Neuronal stem cell (in vitro differentiated cells): ENCODE measurements around the gene PGP.
"Not testable (repeated sequence)": the region's sequence is repeated elsewhere in the genome, so short reads cannot be mapped to it uniquely, and the experiment has no call there.

ENCODE experiments used
- DNase-seq: peaks from one replicate; pipeline ENCODE4 v3.0.0-alpha.2; 2013; ENCODE audit warnings: low spot score
- H2AFZ ChIP-seq: one replicate; pipeline ENCODE4 v1.6.1; 2013; ENCODE audit warnings: mild to moderate bottlenecking, low read length, inconsistent platforms
- H2AK5ac ChIP-seq: 2 replicates; pipeline ENCODE4 v1.6.1; 2013; ENCODE audit warnings: low read depth, mild to moderate bottlenecking, inconsistent platforms, low read length, moderate library complexity, mixed read lengths
- H2BK120ac ChIP-seq: 2 replicates; pipeline ENCODE4 v1.6.1; 2013; ENCODE audit warnings: low read depth, mild to moderate bottlenecking, inconsistent platforms, low read length, moderate library complexity, mixed read lengths
- H2BK12ac ChIP-seq: one replicate; pipeline ENCODE4 v1.6.1; 2013; ENCODE audit warnings: low read length, inconsistent platforms
- H2BK15ac ChIP-seq: 2 replicates; pipeline ENCODE4 v1.6.1; 2013; ENCODE audit warnings: mild to moderate bottlenecking, low read length, inconsistent platforms, mixed read lengths
- H2BK5ac ChIP-seq: one replicate; pipeline ENCODE4 v1.6.1; 2013; ENCODE audit warnings: inconsistent platforms, mild to moderate bottlenecking, low read length, moderate library complexity
- H3K14ac ChIP-seq: one replicate; pipeline ENCODE4 v1.6.1; 2013; ENCODE audit warnings: low read length, inconsistent platforms
- H3K18ac ChIP-seq: 2 replicates; pipeline ENCODE4 v1.6.1; 2013; ENCODE audit warnings: low read length, inconsistent platforms
- H3K23ac ChIP-seq: 2 replicates; pipeline ENCODE4 v1.6.1; 2013; ENCODE audit warnings: low read depth, mild to moderate bottlenecking, mixed read lengths, low read length, inconsistent platforms; ENCODE audit not compliant: poor library complexity
- H3K27ac ChIP-seq: replicated peaks from 3 replicates; pipeline ENCODE4 v1.5.1; 2013; ENCODE audit warnings: low read length, inconsistent platforms
- H3K27me3 ChIP-seq, 3 experiments: 2 replicates each; pipeline ENCODE4 v1.6.1; 2013; ENCODE audit warnings: low read length in 3 of 3, mild to moderate bottlenecking in 2 of 3, inconsistent platforms in 1 of 3, low read depth in 1 of 3, mixed read lengths in 1 of 3, moderate library complexity in 1 of 3; ENCODE audit not compliant: control insufficient read depth in 3 of 3, insufficient read depth in 3 of 3
- H3K36me3 ChIP-seq, 2 donors: replicated peaks in 1 of 2; 2 replicates each; pipeline ENCODE4 v1.6.1; 2013; ENCODE audit warnings: low read length in 2 of 2; ENCODE audit not compliant: control insufficient read depth in 2 of 2, insufficient read depth in 2 of 2
- H3K4ac ChIP-seq: 2 replicates; pipeline ENCODE4 v1.6.1; 2013; ENCODE audit warnings: inconsistent platforms, mild to moderate bottlenecking, low read length, moderate library complexity
- H3K4me1 ChIP-seq, 2 donors: 1 replicate in 1 of 2; 2 replicates in 1 of 2; pipeline ENCODE4 v1.6.1; 2013; ENCODE audit warnings: low read length in 2 of 2, low read depth in 1 of 2; ENCODE audit not compliant: control insufficient read depth in 2 of 2, insufficient read depth in 1 of 2
- H3K4me2 ChIP-seq: one replicate; pipeline ENCODE4 v1.6.1; 2013; ENCODE audit warnings: mild to moderate bottlenecking, low read length, inconsistent platforms; ENCODE audit not compliant: insufficient read depth, poor library complexity, severe bottlenecking
- H3K4me3 ChIP-seq, 2 donors: 2 replicates each; pipeline ENCODE4 v1.5.1; 2013; ENCODE audit warnings: low read length in 2 of 2, mild to moderate bottlenecking in 2 of 2, inconsistent platforms in 1 of 2, moderate library complexity in 1 of 2
- H3K79me1 ChIP-seq: one replicate; pipeline ENCODE4 v1.6.1; 2013; ENCODE audit warnings: low read depth, mild to moderate bottlenecking, inconsistent platforms, low read length, moderate library complexity
- H3K9ac ChIP-seq: one replicate; pipeline ENCODE4 v1.6.1; 2013; ENCODE audit warnings: mild to moderate bottlenecking, low read depth, low read length, inconsistent platforms; ENCODE audit not compliant: poor library complexity
- H3K9me3 ChIP-seq, 2 donors: replicated peaks in 1 of 2; 2 replicates each; pipeline versions ENCODE3 to v1.6.1; 2013; ENCODE audit warnings: low read length in 2 of 2, mild to moderate bottlenecking in 2 of 2, inconsistent platforms in 1 of 2, low read depth in 1 of 2, mixed read lengths in 1 of 2, moderate library complexity in 1 of 2; ENCODE audit not compliant: control insufficient read depth in 2 of 2, insufficient read depth in 1 of 2
- H4K8ac ChIP-seq: one replicate; pipeline ENCODE4 v1.6.1; 2013; ENCODE audit warnings: low read depth, mild to moderate bottlenecking, inconsistent platforms, low read length, moderate library complexity
- H4K91ac ChIP-seq: one replicate; pipeline ENCODE4 v1.6.1; 2013; ENCODE audit warnings: low read length, low read depth, mild to moderate bottlenecking, inconsistent platforms; ENCODE audit not compliant: poor library complexity
- WGBS, 2 donors: extraction: QIAGEN DNeasy Blood & Tissue Kit; methylation state at CpG; one replicate each; pipeline ENCODE4 v1.1.7; 2013; ENCODE audit warnings: missing lambda C conversion rate in 2 of 2, mixed read lengths in 1 of 2; ENCODE audit not compliant: insufficient read length in 2 of 2, insufficient replicate concordance in 1 of 2; ENCODE audit errors: extremely low coverage in 2 of 2; 5-methylcytosine and 5-hydroxymethylcytosine counted together

The PGP gene

DNA sequence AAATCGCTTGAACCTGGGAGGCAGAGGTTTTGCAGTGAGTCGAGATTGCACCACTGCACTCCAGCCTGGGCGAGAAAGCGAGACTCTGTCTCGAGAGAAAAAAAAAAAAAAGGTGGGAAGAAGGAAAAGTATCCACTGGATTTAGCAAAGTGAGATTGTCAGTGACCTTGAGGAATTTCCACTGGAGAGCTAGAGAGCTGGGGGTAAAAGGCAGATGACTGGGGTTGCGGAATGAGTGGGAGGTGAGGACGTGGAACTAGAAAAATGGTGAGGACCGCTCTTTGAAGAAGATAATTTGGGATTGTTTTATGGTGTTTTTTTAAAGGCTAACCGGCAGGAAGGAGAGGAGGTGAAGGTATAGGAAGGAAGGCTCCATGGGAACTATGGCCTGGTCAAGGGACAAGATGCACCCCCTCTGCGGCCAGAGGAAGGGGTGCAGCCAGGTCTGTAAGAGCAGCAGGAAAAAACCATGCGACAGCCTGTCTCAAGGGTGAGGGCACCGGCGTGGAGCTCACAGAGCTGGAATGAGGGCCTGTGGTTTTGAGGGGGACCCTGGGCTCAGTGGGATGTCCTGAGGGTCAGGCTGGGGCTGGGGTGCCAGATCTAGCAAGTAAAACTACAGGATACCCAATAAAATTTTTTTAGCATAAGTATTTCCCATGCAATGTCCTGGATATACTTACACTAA, 10.1 kb downstream of the PGP start:
- no peak overlapping the region for H4K91ac ChIP-seq
- H3K14ac ChIP-seq, result no peak overlapping the region
- peak overlapping the region; percentile 90 to 97 for H3K4me3 ChIP-seq
- H2AFZ ChIP-seq, result peak overlapping the region; percentile 97
- no peak overlapping the region for H2BK120ac ChIP-seq
- peak overlapping the region; percentile 98 for H2BK5ac ChIP-seq
- H3K4me1 ChIP-seq, result peaks cover 6 to 9% of the 10 kb centered on the region in 2 donors
- peak overlapping the region; percentile 51 for H3K4me2 ChIP-seq
- DNase-seq, result no peak
- H3K36me3 ChIP-seq, result peaks cover 28 to 35% of the 10 kb centered on the region in 2 donors
- H3K27me3 ChIP-seq, result peaks cover 0 to 8% (median 2%) of the 10 kb centered on the region in 3 experiments
- no peak overlapping the region for H3K4ac ChIP-seq
- peaks cover 0 to 6% of the 10 kb centered on the region in 2 donors for H3K9me3 ChIP-seq
- H3K79me1 ChIP-seq, result peaks cover 18% of the 10 kb centered on the region
- H2BK15ac ChIP-seq, result peak overlapping the region; percentile 71
- 100% methylated on average over 3 of the region's 13 CpGs; no CpG with 5 or more reads in 1 of the 2 donors for WGBS, 2 donors
- H3K27ac ChIP-seq, result no peak overlapping the region
- H4K8ac ChIP-seq, result no peak overlapping the region
- peak overlapping the region; percentile 28 for H2AK5ac ChIP-seq
- no peak overlapping the region for H3K9ac ChIP-seq
- H3K18ac ChIP-seq, result no peak overlapping the region
- no peak overlapping the region for H3K23ac ChIP-seq
- no peak overlapping the region for H2BK12ac ChIP-seq

GRCh38 chr16:2203119-2203688, 11.4 kb downstream of the PGP start:
- H4K91ac ChIP-seq, H3K4me3 ChIP-seq, H3K4me1 ChIP-seq, H3K18ac ChIP-seq, H2AFZ ChIP-seq, H3K9ac ChIP-seq, DNase-seq, H3K14ac ChIP-seq, H2BK5ac ChIP-seq, H2AK5ac ChIP-seq, H3K4me2 ChIP-seq, H2BK12ac ChIP-seq, H4K8ac ChIP-seq, H3K9me3 ChIP-seq, H3K4ac ChIP-seq, H3K27ac ChIP-seq, H2BK120ac ChIP-seq, H3K23ac ChIP-seq: not testable (repeated sequence)
- H3K27me3 ChIP-seq, result peaks cover 0 to 16% (median 8%) of the 10 kb centered on the region in 3 experiments
- peak overlapping the region; percentile 5 for H2BK15ac ChIP-seq
- peaks cover 19 to 21% of the 10 kb centered on the region in 2 donors for H3K36me3 ChIP-seq
- no CpG with 5 or more reads among the region's 8 CpGs for WGBS, 2 donors
- peaks cover 16% of the 10 kb centered on the region for H3K79me1 ChIP-seq

DNA sequence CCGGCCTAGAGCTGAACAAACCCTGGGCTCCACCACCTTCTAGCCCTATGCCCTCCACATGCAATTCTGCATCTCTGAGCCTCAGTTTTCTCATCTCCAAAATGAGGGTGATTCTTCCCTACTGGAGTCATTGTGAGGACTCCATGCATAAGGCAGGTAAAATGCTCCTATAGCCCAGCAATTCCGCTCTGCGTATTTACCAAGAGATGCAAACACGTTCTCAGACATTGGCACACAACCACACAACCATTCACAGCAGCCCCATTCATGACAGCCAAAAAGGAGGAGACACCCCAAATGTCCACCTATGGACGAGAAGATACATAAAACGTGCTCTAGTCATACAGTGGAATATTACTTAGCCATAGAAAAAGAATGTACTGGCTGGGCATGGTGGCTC, 14.3 kb downstream of the PGP start:
- Histone ChIP-seq H3K18ac (no peak overlapping the region), H2BK5ac (no peak overlapping the region), H3K27ac (no peak overlapping the region), H3K14ac (no peak overlapping the region), H3K4me1 (peaks cover 6 to 9% of the 10 kb centered on the region in 2 donors), H2BK15ac (no peak overlapping the region), H3K9ac (no peak overlapping the region), H3K4ac (no peak overlapping the region), H3K36me3 (no peaks in the 10 kb centered on the region), H3K9me3 (peaks cover 0 to 6% of the 10 kb centered on the region in 2 donors), H2BK12ac (no peak overlapping the region), H3K4me2 (no peak overlapping the region), H3K27me3 (peaks cover 2 to 23% (median 23%) of the 10 kb centered on the region in 3 experiments), H2AK5ac (peak overlapping the region; percentile 37), H3K4me3 (no peak overlapping the region), H3K79me1 (no peaks in the 10 kb centered on the region), H2BK120ac (no peak overlapping the region), H4K91ac (no peak overlapping the region), H2AFZ (no peak overlapping the region), H4K8ac (no peak overlapping the region), H3K23ac (no peak overlapping the region)
- WGBS, 2 donors, result no CpG with 5 or more reads among the region's 6 CpGs
- no peak for DNase-seq

- peak overlapping the region; percentile 10 for H3K23ac ChIP-seq
These were observed 15.0 kb downstream of the PGP start for GRCh38 chr16:2199621-2200139.

More at GRCh38 chr16:2199621-2200139, 15.0 kb downstream of the PGP start:
- Histone ChIP-seq H3K4ac (no peak overlapping the region), H3K4me1 (peaks cover 12 to 15% of the 10 kb centered on the region in 2 donors), H3K27ac (no peak overlapping the region), H2AFZ (no peak overlapping the region), H3K9me3 (peaks cover 0 to 6% of the 10 kb centered on the region in 2 donors), H3K79me1 (no peaks in the 10 kb centered on the region), H3K18ac (no peak overlapping the region), H4K91ac (no peak overlapping the region), H2BK15ac (peak overlapping the region; percentile 43), H4K8ac (no peak overlapping the region), H2BK5ac (no peak overlapping the region), H3K14ac (no peak overlapping the region), H3K9ac (no peak overlapping the region), H2BK120ac (no peak overlapping the region), H3K4me3 (no peak overlapping the region), H3K4me2 (no peak overlapping the region), H2BK12ac (no peak overlapping the region), H3K27me3 (peaks cover 2 to 30% (median 23%) of the 10 kb centered on the region in 3 experiments), H2AK5ac (peak overlapping the region; percentile 60), H3K36me3 (no peaks in the 10 kb centered on the region)
- no CpG with 5 or more reads among the region's 14 CpGs for WGBS, 2 donors
- no peak for DNase-seq
